ENCODE data around the gene PHF2. TPM values are rescaled to one million over a fixed set of nuclear protein-coding genes. Genes with fewer than 3 reads are reported as not detected.
A peak's percentile ranks its signal among the peaks of the same experiment; 100 is the strongest.

Gene PHF2
- total RNA-seq, 1 donor from 2014 or later = 29.4 TPM

- Mint-ChIP-seq H3K27ac (ENCODE audit: unreplicated experiment) (peak overlapping the region; percentile 57), H3K36me3 (ENCODE audit: low read depth) (no peaks in the 10 kb centered on the region), H3K4me3 (ENCODE audit: unreplicated experiment) (peak overlapping the region; percentile 79), H3K9me3 (ENCODE audit: low read depth) (no peaks in the 10 kb centered on the region), H3K27me3 (ENCODE audit: low read depth) (no peaks in the 10 kb centered on the region), H3K4me1 (ENCODE audit: low read depth) (peaks cover 57% of the 10 kb centered on the region)
- DNase-seq (ENCODE audit: low spot score) = peak; percentile 90
- TF ChIP-seq CTCF (IDR thresholded peaks at IDR 0.05) = no peak
Measured at GRCh38 chr9:93577078-93577974, 942 bp downstream of the PHF2 start.

DNA sequence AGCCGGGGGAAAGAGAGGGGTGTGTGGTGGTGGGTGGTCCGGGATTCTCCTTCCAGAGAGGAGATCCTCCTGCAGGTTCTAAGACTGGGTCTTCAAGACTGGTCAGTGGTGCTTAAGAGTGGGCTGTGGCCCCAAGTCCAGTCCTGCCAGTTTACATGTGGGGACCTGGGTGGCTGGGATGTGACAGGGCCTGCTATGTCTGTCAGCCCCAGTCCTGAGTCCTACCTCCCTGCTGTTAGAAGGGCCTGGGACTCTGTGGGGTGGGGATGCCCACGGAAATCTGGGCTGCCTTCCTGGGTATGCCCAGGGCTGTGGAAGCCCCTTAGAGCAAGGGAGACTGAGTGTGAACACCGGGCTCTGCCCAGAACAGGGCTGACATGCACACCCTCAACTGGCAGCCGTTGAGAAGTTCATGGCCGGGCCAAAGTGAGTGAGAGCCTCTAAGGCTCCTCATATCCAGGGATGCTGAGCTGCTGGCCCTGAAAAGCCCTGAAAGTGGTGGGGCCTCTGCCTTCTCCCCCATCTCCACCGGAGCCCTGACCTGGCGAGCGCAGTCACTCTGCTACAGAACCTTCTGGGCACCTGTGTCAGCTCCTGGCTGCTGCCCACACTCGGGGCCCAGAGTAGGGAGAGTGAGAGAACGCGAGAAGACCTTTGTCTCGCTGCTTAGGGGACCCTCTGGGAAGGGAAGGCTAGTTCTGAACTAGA lies 1.7 kb downstream of the PHF2 start:
- H3K27me3 Mint-ChIP-seq (ENCODE audit: low read depth) = no peaks in the 10 kb centered on the region
- H3K36me3 Mint-ChIP-seq (ENCODE audit: low read depth) = no peaks in the 10 kb centered on the region
- no peaks in the 10 kb centered on the region for H3K9me3 Mint-ChIP-seq (ENCODE audit: low read depth)
- peak overlapping the region; percentile 57 for H3K27ac Mint-ChIP-seq (ENCODE audit: unreplicated experiment)
- peaks cover 65% of the 10 kb centered on the region for H3K4me1 Mint-ChIP-seq (ENCODE audit: low read depth)
- DNase-seq (ENCODE audit: low spot score) = peak; percentile 56
- TF ChIP-seq CTCF (IDR thresholded peaks at IDR 0.05) = no peak
- H3K4me3 Mint-ChIP-seq (ENCODE audit: unreplicated experiment) = peak overlapping the region; percentile 79

DNA sequence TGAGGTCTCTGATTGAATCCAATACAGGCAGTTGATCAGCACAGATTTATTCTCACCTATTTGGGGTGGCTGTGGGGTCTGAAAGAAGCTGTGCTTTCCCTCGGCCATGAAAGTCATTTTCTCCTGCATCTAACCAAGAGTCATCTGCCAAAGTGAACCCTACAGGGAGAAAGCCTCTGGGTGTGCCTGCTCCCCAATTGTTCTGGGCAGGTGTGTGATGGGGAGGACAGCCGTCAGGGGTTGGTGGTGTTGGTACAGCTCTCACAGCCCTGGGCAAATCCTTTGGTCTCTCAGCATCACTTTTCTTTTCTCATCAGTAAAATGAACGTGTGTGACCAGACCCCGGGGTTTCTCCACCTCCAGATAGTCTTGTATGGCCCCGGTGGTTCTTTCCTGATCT lies 2.5 kb downstream of the PHF2 start:
- no peak overlapping the region for H3K27ac Mint-ChIP-seq (ENCODE audit: unreplicated experiment)
- DNase-seq (ENCODE audit: low spot score) = no peak

GRCh38 chr9:93579711-93580516 lies 3.5 kb downstream of the PHF2 start:
- Mint-ChIP-seq H3K4me3 (ENCODE audit: unreplicated experiment) (no peak overlapping the region), H3K36me3 (ENCODE audit: low read depth) (no peaks in the 10 kb centered on the region), H3K27me3 (ENCODE audit: low read depth) (no peaks in the 10 kb centered on the region), H3K9me3 (ENCODE audit: low read depth) (peaks cover 8% of the 10 kb centered on the region), H3K27ac (ENCODE audit: unreplicated experiment) (no peak overlapping the region), H3K4me1 (ENCODE audit: low read depth) (peaks cover 62% of the 10 kb centered on the region)
- peak; percentile 77 for DNase-seq (ENCODE audit: low spot score)
- TF ChIP-seq CTCF (IDR thresholded peaks at IDR 0.05) = no peak

More for the DNA sequence above, 2.5 kb downstream of the PHF2 start:
- Mint-ChIP-seq H3K4me3 (ENCODE audit: unreplicated experiment) (no peak overlapping the region), H3K36me3 (ENCODE audit: low read depth) (no peaks in the 10 kb centered on the region), H3K9me3 (ENCODE audit: low read depth) (no peaks in the 10 kb centered on the region), H3K4me1 (ENCODE audit: low read depth) (peaks cover 63% of the 10 kb centered on the region), H3K27me3 (ENCODE audit: low read depth) (no peaks in the 10 kb centered on the region)
- TF ChIP-seq CTCF (IDR thresholded peaks at IDR 0.05) = no peak

Data from chondrocyte (in vitro differentiated cells).